ENCODE data around the gene SOX5.

The SOX5 gene

GRCh38 chr12:23909551-23909950, 39.9 kb downstream of the SOX5 start:
- H3K79me2 ChIP-seq (ENCODE audit: low read length) = no peaks in the 10 kb centered on the region
- H3K4me2 ChIP-seq (ENCODE audit: low read depth, low read length) = no peak overlapping the region
- no peak overlapping the region for H3K9ac ChIP-seq (ENCODE audit: low read length)
- TF ChIP-seq EZH2 (optimal IDR thresholded peaks at IDR 0.05; ENCODE audit: low read depth, low read length) (no peak), EZH2phosphoT487 (IDR thresholded peaks at IDR 0.05; ENCODE audit: low read length) (no peak), CTCF (IDR thresholded peaks at IDR 0.05; ENCODE audit: low read length) (no peak)
- H3K36me3 ChIP-seq (replicated peaks; ENCODE audit: insufficient read depth, low read length) = no peaks in the 10 kb centered on the region
- no peaks in the 10 kb centered on the region for H3K27me3 ChIP-seq (replicated peaks; ENCODE audit: insufficient read depth, low read length)
- H3K27ac ChIP-seq (ENCODE audit: low read length) = no peak overlapping the region
- H3K4me3 ChIP-seq (ENCODE audit: low read length) = no peak overlapping the region
- DNase-seq = no peak
- no peaks in the 10 kb centered on the region for H3F3A ChIP-seq (ENCODE audit: insufficient read depth, low read length)
- no peaks in the 10 kb centered on the region for H3K4me1 ChIP-seq (ENCODE audit: low read length)
- no peaks in the 10 kb centered on the region for H3K9me3 ChIP-seq (replicated peaks; ENCODE audit: insufficient read depth, low read length)
- H4K20me1 ChIP-seq (ENCODE audit: insufficient read depth, low read length) = no peaks in the 10 kb centered on the region
- no peak overlapping the region for H2AFZ ChIP-seq (ENCODE audit: low read length)
- no peaks in the 10 kb centered on the region for H3K9me2 ChIP-seq (replicated peaks; ENCODE audit: insufficient read depth, low read length)

- H3K9me3 ChIP-seq (replicated peaks; ENCODE audit: insufficient read depth, low read length) = no peaks in the 10 kb centered on the region
- no peaks in the 10 kb centered on the region for H4K20me1 ChIP-seq (ENCODE audit: insufficient read depth, low read length)
- no peaks in the 10 kb centered on the region for H3K9me2 ChIP-seq (replicated peaks; ENCODE audit: insufficient read depth, low read length)
- H3K4me3 ChIP-seq (ENCODE audit: low read length) = no peak overlapping the region
- no peaks in the 10 kb centered on the region for H3K79me2 ChIP-seq (ENCODE audit: low read length)
- no peak overlapping the region for H3K27ac ChIP-seq (ENCODE audit: low read length)
- H3K27me3 ChIP-seq (replicated peaks; ENCODE audit: insufficient read depth, low read length) = no peaks in the 10 kb centered on the region
- DNase-seq = no peak
- no peak for TF ChIP-seq EZH2 (optimal IDR thresholded peaks at IDR 0.05; ENCODE audit: low read depth, low read length)
- TF ChIP-seq CTCF (IDR thresholded peaks at IDR 0.05; ENCODE audit: low read length) = no peak
- TF ChIP-seq EZH2phosphoT487 (IDR thresholded peaks at IDR 0.05; ENCODE audit: low read length) = no peak
- no peak overlapping the region for H3K4me2 ChIP-seq (ENCODE audit: low read depth, low read length)
- H3K9ac ChIP-seq (ENCODE audit: low read length) = no peak overlapping the region
- H2AFZ ChIP-seq (ENCODE audit: low read length) = no peak overlapping the region
- no peaks in the 10 kb centered on the region for H3K36me3 ChIP-seq (replicated peaks; ENCODE audit: insufficient read depth, low read length)
- H3K4me1 ChIP-seq (ENCODE audit: low read length) = no peaks in the 10 kb centered on the region
- no peaks in the 10 kb centered on the region for H3F3A ChIP-seq (ENCODE audit: insufficient read depth, low read length)
Observed at GRCh38 chr12:23906329-23906728, 43.1 kb downstream of the SOX5 start.

- H3K9me2 ChIP-seq (replicated peaks; ENCODE audit: insufficient read depth, low read length) = no peaks in the 10 kb centered on the region
- no peak for DNase-seq
- no peak for TF ChIP-seq EZH2phosphoT487 (IDR thresholded peaks at IDR 0.05; ENCODE audit: low read length)
- H3K9me3 ChIP-seq (replicated peaks; ENCODE audit: insufficient read depth, low read length) = no peaks in the 10 kb centered on the region
- H3K27me3 ChIP-seq (replicated peaks; ENCODE audit: insufficient read depth, low read length) = no peaks in the 10 kb centered on the region
- no peaks in the 10 kb centered on the region for H3K36me3 ChIP-seq (replicated peaks; ENCODE audit: insufficient read depth, low read length)
- H3K9ac ChIP-seq (ENCODE audit: low read length) = no peak overlapping the region
- H3K4me3 ChIP-seq (ENCODE audit: low read length) = no peak overlapping the region
- H3F3A ChIP-seq (ENCODE audit: insufficient read depth, low read length) = no peaks in the 10 kb centered on the region
- H3K4me1 ChIP-seq (ENCODE audit: low read length) = no peaks in the 10 kb centered on the region
- H2AFZ ChIP-seq (ENCODE audit: low read length) = no peak overlapping the region
- no peak overlapping the region for H3K27ac ChIP-seq (ENCODE audit: low read length)
- no peaks in the 10 kb centered on the region for H4K20me1 ChIP-seq (ENCODE audit: insufficient read depth, low read length)
- H3K4me2 ChIP-seq (ENCODE audit: low read depth, low read length) = no peak overlapping the region
- H3K79me2 ChIP-seq (ENCODE audit: low read length) = no peaks in the 10 kb centered on the region
Observed at GRCh38 chr12:23899434-23899833, 50.0 kb downstream of the SOX5 start.

GRCh38 chr12:23898121-23898520, 51.3 kb downstream of the SOX5 start:
- no peak overlapping the region for H3K27ac ChIP-seq (ENCODE audit: low read length)
- no peaks in the 10 kb centered on the region for H3K36me3 ChIP-seq (replicated peaks; ENCODE audit: insufficient read depth, low read length)
- TF ChIP-seq CTCF (IDR thresholded peaks at IDR 0.05; ENCODE audit: low read length) (no peak), EZH2 (optimal IDR thresholded peaks at IDR 0.05; ENCODE audit: low read depth, low read length) (no peak), EZH2phosphoT487 (IDR thresholded peaks at IDR 0.05; ENCODE audit: low read length) (no peak)
- no peaks in the 10 kb centered on the region for H3F3A ChIP-seq (ENCODE audit: insufficient read depth, low read length)
- H3K79me2 ChIP-seq (ENCODE audit: low read length) = no peaks in the 10 kb centered on the region
- H3K9ac ChIP-seq (ENCODE audit: low read length) = no peak overlapping the region
- H3K9me2 ChIP-seq (replicated peaks; ENCODE audit: insufficient read depth, low read length) = no peaks in the 10 kb centered on the region
- no peak for DNase-seq
- no peak overlapping the region for H2AFZ ChIP-seq (ENCODE audit: low read length)
- H3K4me1 ChIP-seq (ENCODE audit: low read length) = no peaks in the 10 kb centered on the region
- no peak overlapping the region for H3K4me2 ChIP-seq (ENCODE audit: low read depth, low read length)
- no peak overlapping the region for H3K4me3 ChIP-seq (ENCODE audit: low read length)
- H4K20me1 ChIP-seq (ENCODE audit: insufficient read depth, low read length) = no peaks in the 10 kb centered on the region
- H3K9me3 ChIP-seq (replicated peaks; ENCODE audit: insufficient read depth, low read length) = no peaks in the 10 kb centered on the region
- H3K27me3 ChIP-seq (replicated peaks; ENCODE audit: insufficient read depth, low read length) = no peaks in the 10 kb centered on the region

Data from MM.1S (cell line).